Activated naive CD8-positive, alpha-beta T cell (primary cell): ENCODE measurements around the gene PEX14.
A peak's percentile ranks its signal among the peaks of the same experiment; 100 is the strongest.

Experiments used
- H3K27ac Mint-ChIP-seq: one replicate; pipeline ENCODE4 v1.8.0; 2021; ENCODE audit warnings: mixed read lengths
- H3K27me3 Mint-ChIP-seq: one replicate; pipeline ENCODE4 v1.8.0; 2021; ENCODE audit warnings: mixed read lengths
- H3K36me3 Mint-ChIP-seq: one replicate; pipeline ENCODE4 v1.8.0; 2021; ENCODE audit warnings: mixed read lengths
- H3K4me1 Mint-ChIP-seq: one replicate; pipeline ENCODE4 v1.8.0; 2021; ENCODE audit warnings: low read depth, mixed read lengths
- H3K4me3 Mint-ChIP-seq: one replicate; pipeline ENCODE4 v1.8.0; 2021; ENCODE audit warnings: mild to moderate bottlenecking, mixed read lengths
- H3K9me3 Mint-ChIP-seq: one replicate; pipeline ENCODE4 v1.8.0; 2021; ENCODE audit warnings: low read depth, mixed read lengths

The PEX14 gene

DNA sequence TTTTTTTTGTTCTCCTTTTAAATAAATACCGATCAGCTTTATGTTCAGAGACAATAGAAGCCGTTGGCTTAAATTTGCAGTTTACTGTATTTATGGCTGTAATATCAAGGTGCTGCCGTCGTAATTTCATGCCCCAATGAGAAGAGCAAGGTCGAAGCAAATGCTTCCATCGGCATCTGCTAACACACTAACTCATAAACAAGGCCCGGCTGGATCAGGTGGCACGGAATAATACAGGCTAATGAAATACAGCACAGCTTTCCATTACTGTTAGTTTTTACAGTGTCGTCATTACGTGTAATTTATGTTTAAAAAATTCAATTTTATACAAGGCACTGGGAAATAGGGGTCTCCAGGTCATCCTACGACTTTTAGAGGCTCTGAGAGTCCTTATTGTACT lies 119.0 kb downstream of the PEX14 start:
- Mint-ChIP-seq H3K4me1 (peaks cover 2% of the 10 kb centered on the region), H3K27ac (no peak overlapping the region), H3K27me3 (no peaks in the 10 kb centered on the region), H3K4me3 (no peak overlapping the region), H3K36me3 (peaks cover 2% of the 10 kb centered on the region), H3K9me3 (no peaks in the 10 kb centered on the region)

DNA sequence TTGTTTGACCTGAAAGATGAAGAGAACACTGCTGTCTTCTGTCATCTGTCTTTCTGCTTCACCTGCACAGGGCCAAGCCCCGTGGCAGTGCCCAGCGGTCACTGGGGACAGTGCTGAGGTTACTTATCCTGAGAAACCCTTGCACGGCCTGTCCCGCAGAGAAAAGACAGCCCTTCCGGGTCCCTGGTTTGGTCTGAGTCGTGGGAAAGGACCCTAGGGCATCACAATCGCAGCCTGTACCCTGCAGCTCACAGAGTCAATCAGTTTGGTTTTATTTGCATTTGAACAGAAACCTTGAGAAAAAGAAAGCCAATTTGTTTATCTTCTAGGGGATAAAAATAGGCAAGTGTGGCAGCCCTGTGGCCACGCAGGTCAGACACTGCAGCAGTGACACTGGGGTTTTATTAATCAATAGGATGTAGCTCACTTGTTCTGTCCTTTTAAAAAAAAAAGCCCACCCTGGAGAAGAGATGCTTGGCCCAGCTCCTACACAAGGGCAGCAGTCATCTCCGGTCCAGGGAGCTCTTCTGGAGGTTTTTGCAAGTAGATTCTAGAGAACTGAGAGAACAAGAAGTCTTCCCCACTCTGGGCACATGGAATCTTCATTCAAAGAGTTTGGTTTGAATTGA lies 120.0 kb downstream of the PEX14 start:
- no peaks in the 10 kb centered on the region for H3K9me3 Mint-ChIP-seq
- no peak overlapping the region for H3K4me3 Mint-ChIP-seq
- peaks cover 2% of the 10 kb centered on the region for H3K36me3 Mint-ChIP-seq
- H3K4me1 Mint-ChIP-seq = peaks cover 2% of the 10 kb centered on the region
- no peaks in the 10 kb centered on the region for H3K27me3 Mint-ChIP-seq
- no peak overlapping the region for H3K27ac Mint-ChIP-seq

GRCh38 chr1:10596780-10597179 lies 122.0 kb downstream of the PEX14 start:
- H3K9me3 Mint-ChIP-seq = no peaks in the 10 kb centered on the region
- no peaks in the 10 kb centered on the region for H3K27me3 Mint-ChIP-seq
- no peak overlapping the region for H3K4me3 Mint-ChIP-seq
- H3K4me1 Mint-ChIP-seq = no peaks in the 10 kb centered on the region
- H3K27ac Mint-ChIP-seq = no peak overlapping the region
- peaks cover 2% of the 10 kb centered on the region for H3K36me3 Mint-ChIP-seq

- Mint-ChIP-seq H3K27ac (no peak overlapping the region), H3K36me3 (peaks cover 2% of the 10 kb centered on the region), H3K27me3 (no peaks in the 10 kb centered on the region), H3K9me3 (no peaks in the 10 kb centered on the region), H3K4me1 (no peaks in the 10 kb centered on the region), H3K4me3 (no peak overlapping the region)
Observed at GRCh38 chr1:10597492-10598388, 123.0 kb downstream of the PEX14 start.

DNA sequence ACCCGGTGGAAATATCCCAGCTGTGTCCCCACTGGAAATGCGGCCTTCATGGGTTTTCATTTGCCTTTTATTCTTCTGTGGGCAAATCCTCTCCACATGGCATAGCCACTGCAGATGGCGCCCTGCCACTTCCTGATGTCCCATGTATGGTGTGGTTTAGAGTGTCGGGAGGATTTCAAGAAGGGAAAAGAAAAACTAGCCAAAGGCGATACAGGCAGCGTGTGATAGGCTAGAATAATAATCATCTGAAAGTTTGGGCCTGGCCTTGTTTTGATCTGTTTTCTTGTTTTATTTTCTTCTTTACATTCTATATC lies 123.6 kb downstream of the PEX14 start:
- Mint-ChIP-seq H3K27me3 (no peaks in the 10 kb centered on the region), H3K9me3 (no peaks in the 10 kb centered on the region), H3K4me1 (no peaks in the 10 kb centered on the region), H3K36me3 (peaks cover 2% of the 10 kb centered on the region), H3K27ac (no peak overlapping the region), H3K4me3 (no peak overlapping the region)

GRCh38 chr1:10599194-10599861 lies 124.6 kb downstream of the PEX14 start:
- Mint-ChIP-seq H3K36me3 (peaks cover 2% of the 10 kb centered on the region), H3K27me3 (no peaks in the 10 kb centered on the region), H3K4me3 (no peak overlapping the region), H3K27ac (no peak overlapping the region), H3K9me3 (no peaks in the 10 kb centered on the region), H3K4me1 (no peaks in the 10 kb centered on the region)

GRCh38 chr1:10601342-10602070 lies 126.8 kb downstream of the PEX14 start:
- Mint-ChIP-seq H3K36me3 (peaks cover 4% of the 10 kb centered on the region), H3K4me3 (no peak overlapping the region), H3K27me3 (no peaks in the 10 kb centered on the region), H3K4me1 (no peaks in the 10 kb centered on the region), H3K9me3 (no peaks in the 10 kb centered on the region), H3K27ac (no peak overlapping the region)

- peaks cover 5% of the 10 kb centered on the region for H3K36me3 Mint-ChIP-seq
- H3K4me3 Mint-ChIP-seq = no peak overlapping the region
- no peak overlapping the region for H3K27ac Mint-ChIP-seq
- no peaks in the 10 kb centered on the region for H3K9me3 Mint-ChIP-seq
- H3K4me1 Mint-ChIP-seq = no peaks in the 10 kb centered on the region
- no peaks in the 10 kb centered on the region for H3K27me3 Mint-ChIP-seq
Observed at GRCh38 chr1:10602936-10603335, 128.2 kb downstream of the PEX14 start.

- no peaks in the 10 kb centered on the region for H3K4me1 Mint-ChIP-seq
- no peaks in the 10 kb centered on the region for H3K9me3 Mint-ChIP-seq
Observed at GRCh38 chr1:10604966-10605365, 130.2 kb downstream of the PEX14 start.

DNA sequence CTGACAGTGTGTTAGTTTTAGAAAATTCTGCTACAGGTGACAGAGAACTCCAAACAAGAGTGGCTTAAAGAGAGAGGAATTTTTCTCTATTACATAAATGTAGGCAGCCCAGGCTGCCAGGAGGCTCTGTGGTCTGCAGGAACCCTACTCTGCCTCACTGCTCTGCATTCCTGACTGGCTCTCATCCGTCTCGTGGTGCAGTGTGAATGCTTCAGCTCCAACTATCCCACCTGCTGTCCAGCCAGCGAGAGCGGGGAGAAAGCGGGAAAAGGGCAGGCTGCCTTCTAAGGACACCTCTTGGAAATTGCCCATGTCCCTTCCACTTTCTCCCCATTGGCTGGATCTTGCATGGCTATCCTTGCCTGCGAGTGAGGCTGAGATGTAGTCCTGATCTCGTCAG lies 131.3 kb downstream of the PEX14 start:
- Mint-ChIP-seq H3K36me3 (peaks cover 5% of the 10 kb centered on the region), H3K9me3 (no peaks in the 10 kb centered on the region), H3K27ac (no peak overlapping the region), H3K4me3 (no peak overlapping the region), H3K4me1 (no peaks in the 10 kb centered on the region), H3K27me3 (no peaks in the 10 kb centered on the region)

More at GRCh38 chr1:10604966-10605365, 130.2 kb downstream of the PEX14 start:
- Mint-ChIP-seq H3K36me3 (peaks cover 5% of the 10 kb centered on the region), H3K4me3 (no peak overlapping the region), H3K27ac (no peak overlapping the region), H3K27me3 (no peaks in the 10 kb centered on the region)

DNA sequence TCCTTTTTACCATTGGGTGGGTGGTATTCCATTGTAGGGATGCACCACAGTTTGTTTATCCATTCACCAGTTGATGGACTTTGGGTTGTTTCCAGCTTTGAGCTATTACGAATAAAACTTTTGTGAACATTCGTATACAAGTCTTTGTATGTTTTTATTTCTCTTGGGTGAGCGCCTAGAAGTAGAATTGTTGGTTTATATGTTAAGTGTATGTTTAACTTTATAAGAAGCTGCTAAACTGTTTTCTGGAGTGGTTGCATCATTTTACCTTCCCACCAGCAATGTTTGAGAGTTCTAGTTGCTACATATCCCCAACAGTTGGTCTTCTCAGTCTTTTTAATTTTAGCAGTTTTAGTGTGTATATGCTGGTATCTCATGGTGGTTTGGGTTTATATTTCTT lies 132.5 kb downstream of the PEX14 start:
- Mint-ChIP-seq H3K9me3 (no peaks in the 10 kb centered on the region), H3K27me3 (no peaks in the 10 kb centered on the region), H3K4me3 (no peak overlapping the region), H3K36me3 (peaks cover 5% of the 10 kb centered on the region), H3K27ac (peak overlapping the region; percentile 10), H3K4me1 (no peaks in the 10 kb centered on the region)

- no peak overlapping the region for H3K4me3 Mint-ChIP-seq
- H3K27me3 Mint-ChIP-seq = no peaks in the 10 kb centered on the region
- H3K36me3 Mint-ChIP-seq = peaks cover 5% of the 10 kb centered on the region
- H3K27ac Mint-ChIP-seq = no peak overlapping the region
- no peaks in the 10 kb centered on the region for H3K9me3 Mint-ChIP-seq
- no peaks in the 10 kb centered on the region for H3K4me1 Mint-ChIP-seq
Observed at GRCh38 chr1:10608690-10609089, 133.9 kb downstream of the PEX14 start.

GRCh38 chr1:10610901-10611600 lies 136.3 kb downstream of the PEX14 start:
- Mint-ChIP-seq H3K27me3 (no peaks in the 10 kb centered on the region), H3K4me1 (no peaks in the 10 kb centered on the region), H3K9me3 (no peaks in the 10 kb centered on the region), H3K36me3 (peaks cover 2% of the 10 kb centered on the region), H3K4me3 (no peak overlapping the region), H3K27ac (no peak overlapping the region)

DNA sequence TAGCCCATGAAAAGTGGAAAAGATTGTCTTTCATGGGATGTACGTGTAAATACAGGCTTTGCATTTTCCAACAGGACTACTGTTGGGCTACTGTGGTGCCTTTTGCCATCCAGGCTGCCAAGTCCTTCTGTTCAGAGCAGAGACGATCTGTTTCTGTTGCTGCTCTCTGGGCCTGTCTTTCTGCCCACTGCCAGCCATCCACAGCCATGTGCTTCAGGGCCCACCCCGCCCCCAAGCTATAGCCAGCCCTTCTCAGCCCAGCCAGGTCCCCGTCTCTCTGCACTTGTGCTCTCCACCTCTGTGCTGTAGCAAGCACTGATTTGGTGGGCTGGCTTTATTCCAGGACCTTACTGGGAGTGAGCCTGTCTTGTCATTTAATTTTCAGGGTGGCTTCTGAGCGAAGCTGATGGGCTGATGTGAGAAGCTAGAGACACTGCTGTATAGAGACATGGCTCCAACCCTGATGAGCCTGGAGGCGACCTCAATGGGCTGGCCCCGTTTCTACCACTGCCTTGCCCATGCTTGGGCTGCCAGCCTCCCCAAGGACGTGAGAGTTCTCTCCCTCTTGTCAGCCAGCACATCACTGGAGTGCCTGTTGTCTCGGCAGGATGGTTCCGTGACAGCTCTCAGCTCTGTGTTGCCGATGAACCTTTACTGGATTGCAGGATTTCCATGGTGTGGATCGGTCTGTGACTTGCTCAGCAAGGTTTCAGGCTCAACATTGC lies 137.8 kb downstream of the PEX14 start:
- no peaks in the 10 kb centered on the region for H3K27me3 Mint-ChIP-seq
- no peak overlapping the region for H3K27ac Mint-ChIP-seq
- H3K4me1 Mint-ChIP-seq = no peaks in the 10 kb centered on the region
- peaks cover 2% of the 10 kb centered on the region for H3K36me3 Mint-ChIP-seq
- no peak overlapping the region for H3K4me3 Mint-ChIP-seq
- no peaks in the 10 kb centered on the region for H3K9me3 Mint-ChIP-seq
